ENCODE data around the gene CLEC1A. TPM values are rescaled to one million over a fixed set of nuclear protein-coding genes. Genes with fewer than 3 reads are reported as not detected.

The CLEC1A gene
- polyA plus RNA-seq, 1 donor (not counting 4 experiments of a cell fraction or from before 2014, with no cell fraction given) = 0.05 TPM

GRCh38 chr12:10042167-10042566 is 56.6 kb downstream of the CLEC1A start:
- H3K27me3 ChIP-seq (ENCODE audit: control insufficient read depth, extremely low read depth, insufficient read depth, low read length) = no peaks in the 10 kb centered on the region
- no peak overlapping the region for H3K4me2 ChIP-seq (ENCODE audit: control insufficient read depth, extremely low read depth, insufficient read depth, low read depth, low read length)
- no peak overlapping the region for H2AFZ ChIP-seq (ENCODE audit: control insufficient read depth, low read length)
- dilution Hi-C loops (cut with MboI; ENCODE audit: extremely low pct_ligation_motif_present, low sequenced_read_pairs) = no loop called here
- no peaks in the 10 kb centered on the region for H3K9me1 ChIP-seq (ENCODE audit: control insufficient read depth, extremely low read depth, insufficient read depth, low read length)
- H3K79me2 ChIP-seq (ENCODE audit: control insufficient read depth, insufficient read depth, low read length) = no peaks in the 10 kb centered on the region
- DNase-seq (ENCODE audit: low read depth, low spot score) (no peak), FAIRE-seq (no peak)
- TF ChIP-seq EZH2 (IDR thresholded peaks at IDR 0.05; ENCODE audit: low read length) (no peak), CTCF (optimal IDR thresholded peaks at IDR 0.05 in 1 of 3, IDR thresholded peaks at IDR 0.05 in 1 of 3, conservative IDR thresholded peaks at IDR 0.05 in 1 of 3; ENCODE audit: extremely low read depth in 1 of 3, insufficient read depth in 2 of 3, low read length in 3 of 3) (no peak)
- no peaks in the 10 kb centered on the region for H4K20me1 ChIP-seq (ENCODE audit: control insufficient read depth, extremely low read depth, insufficient read depth, low read length)
- H3K4me3 ChIP-seq (ENCODE audit: control insufficient read depth in 2 of 3, extremely low read depth in 1 of 3, insufficient read depth in 2 of 3, low read depth in 1 of 3, low read length in 3 of 3) = no peak overlapping the region
- H3K4me1 ChIP-seq (ENCODE audit: control insufficient read depth, extremely low read depth, insufficient read depth, low read length) = no peaks in the 10 kb centered on the region
- no peaks in the 10 kb centered on the region for H3K36me3 ChIP-seq (ENCODE audit: control insufficient read depth in 2 of 2, extremely low read depth in 1 of 2, insufficient read depth in 2 of 2, low read length in 2 of 2)
- no peaks in the 10 kb centered on the region for H3K9me3 ChIP-seq (ENCODE audit: control insufficient read depth, low read depth, low read length)
- H3K27ac ChIP-seq (ENCODE audit: control insufficient read depth, insufficient read depth, low read length) = no peak overlapping the region
- no peak overlapping the region for H3K9ac ChIP-seq (ENCODE audit: control insufficient read depth, extremely low read depth, insufficient read depth, low read length)

- Histone ChIP-seq H3K27ac (ENCODE audit: control insufficient read depth, insufficient read depth, low read length) (no peak overlapping the region), H3K79me2 (ENCODE audit: control insufficient read depth, insufficient read depth, low read length) (no peaks in the 10 kb centered on the region), H4K20me1 (ENCODE audit: control insufficient read depth, extremely low read depth, insufficient read depth, low read length) (no peaks in the 10 kb centered on the region), H2AFZ (ENCODE audit: control insufficient read depth, low read length) (no peak overlapping the region), H3K27me3 (ENCODE audit: control insufficient read depth, extremely low read depth, insufficient read depth, low read length) (no peaks in the 10 kb centered on the region), H3K4me2 (ENCODE audit: control insufficient read depth, extremely low read depth, insufficient read depth, low read depth, low read length) (no peak overlapping the region), H3K9me3 (ENCODE audit: control insufficient read depth, low read depth, low read length) (no peaks in the 10 kb centered on the region), H3K9me1 (ENCODE audit: control insufficient read depth, extremely low read depth, insufficient read depth, low read length) (no peaks in the 10 kb centered on the region), H3K4me1 (ENCODE audit: control insufficient read depth, extremely low read depth, insufficient read depth, low read length) (peaks cover 6% of the 10 kb centered on the region), H3K4me3 (ENCODE audit: control insufficient read depth in 2 of 3, extremely low read depth in 1 of 3, insufficient read depth in 2 of 3, low read depth in 1 of 3, low read length in 3 of 3) (no peak overlapping the region), H3K9ac (ENCODE audit: control insufficient read depth, extremely low read depth, insufficient read depth, low read length) (no peak overlapping the region), H3K36me3 (ENCODE audit: control insufficient read depth in 2 of 2, extremely low read depth in 1 of 2, insufficient read depth in 2 of 2, low read length in 2 of 2) (no peaks in the 10 kb centered on the region)
- DNase-seq (ENCODE audit: low read depth, low spot score) (no peak), FAIRE-seq (no peak)
- dilution Hi-C loops (cut with MboI; ENCODE audit: extremely low pct_ligation_motif_present, low sequenced_read_pairs) = no loop called here
- TF ChIP-seq EZH2 (IDR thresholded peaks at IDR 0.05; ENCODE audit: low read length) (no peak), CTCF (optimal IDR thresholded peaks at IDR 0.05 in 1 of 3, IDR thresholded peaks at IDR 0.05 in 1 of 3, conservative IDR thresholded peaks at IDR 0.05 in 1 of 3; ENCODE audit: extremely low read depth in 1 of 3, insufficient read depth in 2 of 3, low read length in 3 of 3) (peak in 1 of 3 experiments; percentile 21)
These were observed 64.8 kb downstream of the CLEC1A start for GRCh38 chr12:10033783-10034545.
